Transverse colon (tissue), 4 donors: ENCODE data around the gene ACKR3. TPM values are rescaled to one million over a fixed set of nuclear protein-coding genes. Genes with fewer than 3 reads are reported as not detected.
A peak's percentile ranks its signal among the peaks of the same experiment; 100 is the strongest.

Experiments
- DNase-seq: peaks from one replicate; pipeline ENCODE4 v3.0.0-alpha.2; 2019
- H3K27ac ChIP-seq, 4 donors: fragments of 200-600 bp; sonication (generic); 2 replicates each; pipeline ENCODE4 v1.5.1; 2016 to 2018; ENCODE audit warnings: inconsistent platforms in 4 of 4
- H3K27me3 ChIP-seq: fragments of 200-600 bp; sonication (generic); 2 replicates; pipeline ENCODE4 v1.5.1; 2017; ENCODE audit warnings: inconsistent platforms
- H3K36me3 ChIP-seq, 4 donors: fragments of 200-600 bp; sonication (generic); 2 replicates each; pipeline ENCODE4 v1.5.1; 2017 to 2019; ENCODE audit warnings: inconsistent platforms in 4 of 4
- H3K4me1 ChIP-seq, 4 donors: fragments of 200-600 bp; sonication (generic); 2 replicates each; pipeline ENCODE4 v1.5.1; 2017 to 2020; ENCODE audit warnings: inconsistent platforms in 4 of 4
- H3K4me3 ChIP-seq, 4 donors: fragments of 200-600 bp; sonication (generic); 1 replicate in 1 of 4; 2 replicates in 3 of 4; pipeline versions ENCODE4 v1.5.1 to v1.6.1; 2017 to 2019; ENCODE audit warnings: inconsistent platforms in 4 of 4
- H3K9me3 ChIP-seq, 2 donors: fragments of 200-600 bp; sonication (generic); 2 replicates each; pipeline ENCODE4 v1.5.1; 2017 to 2019; ENCODE audit warnings: inconsistent platforms in 2 of 2
- EP300 ChIP-seq: sonication (generic); formaldehyde crosslinking; IDR thresholded peaks from one replicate; pipeline ENCODE4 v1.6.1; 2017; ENCODE audit warnings: antibody characterized with exemption, low read depth
- POLR2A ChIP-seq: fragments of 450-650 bp; IDR thresholded peaks from one replicate; pipeline ENCODE4 v1.6.1; 2016; ENCODE audit warnings: antibody characterized with exemption, mild to moderate bottlenecking, moderate library complexity
- POLR2AphosphoS5 ChIP-seq, 3 donors: sonication (generic); formaldehyde crosslinking; IDR thresholded peaks; one replicate each; pipeline ENCODE4 v1.6.1; 2016; ENCODE audit warnings: antibody characterized with exemption in 3 of 3
- WGBS, 2 donors: methylation state at CpG; one replicate each; pipeline ENCODE4 v1.1.5; 2018; ENCODE audit warnings: low coverage in 1 of 2; 5-methylcytosine and 5-hydroxymethylcytosine counted together
- in situ Hi-C, 4 donors: fragments of 200-750 bp; cut with MboI; loops; one replicate each; pipeline versions ENCODE4 v1.15.0 to v1.15.1; 2017; ENCODE audit warnings: low sequenced_read_pairs in 3 of 4, low pct_ligation_motif_present in 1 of 4, low pct_unique_long_range_greater_than_20kb in 1 of 4
- intact Hi-C: fragments of 100-400 bp; cut with DNase I; formaldehyde crosslinking; loops from one replicate; pipeline ENCODE4 v1.15.1; 2023; ENCODE audit warnings: low total_unique reads
- total RNA-seq, 4 donors: library from RNA; depleted of rRNA; stranded (reverse); fragments of >200 nt; gene quantifications; one replicate each; pipeline ENCODE4 v1.1.0, GENCODE V29; 2016
- TF ChIP-seq, protein P1 (sequence below), 5 experiments: fragments of 200-600 bp in 3 of 5; fragments of 450-650 bp in 2 of 5; sonication (generic) in 3 of 5; IDR thresholded peaks; 1 replicate in 2 of 5; 2 replicates in 3 of 5; pipeline ENCODE4 v1.5.1; 2016 to 2017; ENCODE audit warnings: antibody characterized with exemption in 5 of 5, inconsistent platforms in 3 of 5, mild to moderate bottlenecking in 2 of 5, moderate library complexity in 1 of 5

Gene ACKR3
- total RNA-seq, 4 donors from 2014 or later, result 4.2 to 16.5 (median 7.7) TPM

DNA sequence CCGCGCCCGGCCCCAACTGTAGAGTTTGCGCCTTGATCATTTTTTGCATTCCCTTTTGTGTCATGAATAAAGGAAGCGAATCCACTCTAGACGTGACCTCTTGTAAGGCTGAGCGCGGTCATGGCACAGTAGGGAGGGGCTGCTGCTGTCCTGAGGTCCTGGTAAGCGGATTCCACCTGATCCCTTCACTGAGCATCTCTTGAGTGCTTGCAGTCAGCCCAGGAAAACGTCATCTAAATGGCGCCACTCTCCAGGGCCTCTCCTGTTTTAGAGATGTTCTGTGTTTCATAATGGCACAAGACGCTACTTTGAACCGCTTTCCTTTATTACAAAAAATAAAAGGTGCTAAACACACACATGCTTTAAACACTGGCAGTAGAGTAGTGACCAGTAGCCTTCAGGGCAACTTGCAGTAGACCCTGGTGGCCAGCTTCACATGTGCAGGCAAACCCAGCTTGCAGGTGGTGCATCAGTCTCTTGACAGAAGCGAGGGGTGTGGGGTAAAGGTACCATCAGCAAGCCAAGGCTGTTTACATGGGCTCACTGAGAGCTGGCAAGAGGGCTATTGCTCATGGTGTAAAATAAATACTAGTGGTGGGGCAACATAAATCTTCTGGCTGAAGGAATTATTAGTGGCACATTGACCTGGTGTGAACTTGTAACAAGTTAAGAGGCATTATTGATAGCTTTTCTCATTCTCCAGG is 43.0 kb upstream of the ACKR3 start:
- H3K4me1 ChIP-seq, result no peaks in the 10 kb centered on the region
- TF ChIP-seq POLR2AphosphoS5 (IDR thresholded peaks at IDR 0.05) (no peak), EP300 (no peak), POLR2A (no peak)
- TF ChIP-seq, protein P1, sequence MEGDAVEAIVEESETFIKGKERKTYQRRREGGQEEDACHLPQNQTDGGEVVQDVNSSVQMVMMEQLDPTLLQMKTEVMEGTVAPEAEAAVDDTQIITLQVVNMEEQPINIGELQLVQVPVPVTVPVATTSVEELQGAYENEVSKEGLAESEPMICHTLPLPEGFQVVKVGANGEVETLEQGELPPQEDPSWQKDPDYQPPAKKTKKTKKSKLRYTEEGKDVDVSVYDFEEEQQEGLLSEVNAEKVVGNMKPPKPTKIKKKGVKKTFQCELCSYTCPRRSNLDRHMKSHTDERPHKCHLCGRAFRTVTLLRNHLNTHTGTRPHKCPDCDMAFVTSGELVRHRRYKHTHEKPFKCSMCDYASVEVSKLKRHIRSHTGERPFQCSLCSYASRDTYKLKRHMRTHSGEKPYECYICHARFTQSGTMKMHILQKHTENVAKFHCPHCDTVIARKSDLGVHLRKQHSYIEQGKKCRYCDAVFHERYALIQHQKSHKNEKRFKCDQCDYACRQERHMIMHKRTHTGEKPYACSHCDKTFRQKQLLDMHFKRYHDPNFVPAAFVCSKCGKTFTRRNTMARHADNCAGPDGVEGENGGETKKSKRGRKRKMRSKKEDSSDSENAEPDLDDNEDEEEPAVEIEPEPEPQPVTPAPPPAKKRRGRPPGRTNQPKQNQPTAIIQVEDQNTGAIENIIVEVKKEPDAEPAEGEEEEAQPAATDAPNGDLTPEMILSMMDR (IDR thresholded peaks at IDR 0.05), result no peak
- no peak overlapping the region for H3K4me3 ChIP-seq
- no peak for DNase-seq
- H3K9me3 ChIP-seq, result no peaks in the 10 kb centered on the region
- in situ Hi-C loops (no loop called here), intact Hi-C loops (no loop called here)
- 90 to 100% methylated on average over 1 to 14 of the region's 14 CpGs for WGBS, 2 donors
- H3K27ac ChIP-seq, result peak overlapping the region in 1 of 4 donors; percentile 30
- H3K27me3 ChIP-seq, result no peaks in the 10 kb centered on the region
- no peaks in the 10 kb centered on the region for H3K36me3 ChIP-seq

DNA sequence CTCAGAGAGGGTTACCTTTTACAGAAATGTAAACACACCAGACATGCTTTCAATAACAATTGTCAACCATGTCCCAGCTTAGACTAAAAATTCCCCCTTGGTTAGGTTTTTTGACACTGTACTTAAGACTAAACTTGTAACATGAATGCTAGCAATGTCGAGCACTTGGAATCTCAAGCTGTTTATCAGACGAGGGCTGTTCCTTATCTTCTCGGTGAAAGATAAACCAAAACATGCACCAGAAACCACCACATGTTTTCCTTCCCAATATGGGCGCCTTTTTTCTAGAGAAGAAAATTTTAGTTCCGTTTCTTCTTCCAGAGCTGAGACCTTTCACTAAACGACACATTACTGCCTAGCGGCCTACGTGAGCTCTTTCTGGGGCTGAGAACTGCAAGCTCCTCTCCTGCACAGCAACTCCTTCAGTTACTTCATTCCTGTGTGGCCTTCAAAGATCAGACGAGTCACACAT is 42.4 kb upstream of the ACKR3 start:
- H3K4me1 ChIP-seq, result no peaks in the 10 kb centered on the region
- no peaks in the 10 kb centered on the region for H3K36me3 ChIP-seq
- no peak overlapping the region for H3K4me3 ChIP-seq
- intact Hi-C loops (no loop called here), in situ Hi-C loops (no loop called here)
- WGBS, 2 donors, result 69 to 85% methylated on average over 6 to 9 of the region's 9 CpGs
- no peak for TF ChIP-seq EP300
- TF ChIP-seq, protein P1 (IDR thresholded peaks at IDR 0.05), result no peak
- DNase-seq, result no peak
- no peaks in the 10 kb centered on the region for H3K27me3 ChIP-seq
- H3K9me3 ChIP-seq, result no peaks in the 10 kb centered on the region
- peak overlapping the region in 1 of 4 donors; percentile 30 for H3K27ac ChIP-seq

DNA sequence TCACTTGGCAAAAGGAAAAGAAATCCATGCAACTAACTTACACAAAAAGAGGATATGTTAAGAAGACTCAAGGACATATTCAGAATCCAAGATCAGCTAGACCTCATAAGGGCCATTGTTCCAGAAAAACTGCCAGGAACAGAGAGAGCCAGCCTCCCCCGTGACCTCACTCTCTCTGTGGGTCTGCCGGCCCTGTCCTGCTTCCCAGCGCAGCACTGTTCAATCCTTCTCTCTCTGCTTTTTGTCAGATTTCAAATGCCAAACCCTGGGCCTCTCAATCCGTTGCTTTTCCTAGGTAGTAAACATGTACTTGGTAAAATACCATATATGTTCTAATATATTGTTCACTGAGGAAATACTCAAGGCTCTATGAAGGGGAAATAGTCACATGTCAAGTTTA is 40.0 kb upstream of the ACKR3 start:
- in situ Hi-C loops, result no loop called here
- Histone ChIP-seq H3K4me1 (no peaks in the 10 kb centered on the region), H3K27ac (no peak overlapping the region), H3K36me3 (no peaks in the 10 kb centered on the region), H3K4me3 (no peak overlapping the region), H3K27me3 (no peaks in the 10 kb centered on the region), H3K9me3 (no peaks in the 10 kb centered on the region)
- no peak for DNase-seq
- TF ChIP-seq, protein P1 (IDR thresholded peaks at IDR 0.05), result no peak
- TF ChIP-seq POLR2AphosphoS5 (IDR thresholded peaks at IDR 0.05) (no peak), POLR2A (no peak), EP300 (no peak)
- intact Hi-C loops, result no loop called here
- WGBS, 2 donors, result 82% methylated on average over 4 of the region's 4 CpGs; no CpG with 5 or more reads in 1 of the 2 donors

DNA sequence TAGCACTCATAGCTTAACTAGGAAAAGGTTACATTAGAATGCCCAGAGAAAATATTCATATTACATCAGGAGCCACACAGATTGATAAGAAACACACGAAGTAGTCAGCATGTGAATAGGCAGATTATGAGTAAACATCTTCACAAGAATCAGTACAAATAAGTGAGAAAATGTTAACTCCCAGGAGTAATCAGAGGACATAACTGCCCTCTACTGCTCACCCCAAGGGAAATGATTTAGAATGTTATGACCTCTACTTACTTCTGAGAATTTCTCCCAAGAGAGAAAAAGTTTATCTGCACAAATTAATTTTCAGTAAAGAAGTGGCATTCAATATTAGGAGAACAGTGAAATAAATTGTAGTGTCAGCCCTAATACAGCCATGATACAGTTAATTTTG is 39.1 kb upstream of the ACKR3 start:
- no peak for DNase-seq
- Histone ChIP-seq H3K27me3 (no peaks in the 10 kb centered on the region), H3K4me3 (no peak overlapping the region), H3K4me1 (no peaks in the 10 kb centered on the region), H3K9me3 (no peaks in the 10 kb centered on the region), H3K36me3 (no peaks in the 10 kb centered on the region), H3K27ac (no peak overlapping the region)
- TF ChIP-seq, protein P1 (IDR thresholded peaks at IDR 0.05), result no peak
- no peak for TF ChIP-seq POLR2AphosphoS5 (IDR thresholded peaks at IDR 0.05)
- no peak for TF ChIP-seq POLR2A
- no peak for TF ChIP-seq EP300
- in situ Hi-C loops (no loop called here), intact Hi-C loops (no loop called here)
- WGBS, 2 donors, result 14 to 19% methylated on average over 1 of the region's 1 CpG
